GM19328 (cell line): ENCODE measurements around the gene LRGUK.
"Not testable (repeated sequence)": the region's sequence is repeated elsewhere in the genome, so short reads cannot be mapped to it uniquely, and the experiment has no call there.

ENCODE experiments used
- ATAC-seq: cut with Tn5 transposase; IDR thresholded peaks from one replicate; pipeline ENCODE4 v1.9.1; 2021; ENCODE audit warnings: mild to moderate bottlenecking, moderate library complexity; ENCODE audit not compliant: unreplicated experiment

The LRGUK gene

DNA sequence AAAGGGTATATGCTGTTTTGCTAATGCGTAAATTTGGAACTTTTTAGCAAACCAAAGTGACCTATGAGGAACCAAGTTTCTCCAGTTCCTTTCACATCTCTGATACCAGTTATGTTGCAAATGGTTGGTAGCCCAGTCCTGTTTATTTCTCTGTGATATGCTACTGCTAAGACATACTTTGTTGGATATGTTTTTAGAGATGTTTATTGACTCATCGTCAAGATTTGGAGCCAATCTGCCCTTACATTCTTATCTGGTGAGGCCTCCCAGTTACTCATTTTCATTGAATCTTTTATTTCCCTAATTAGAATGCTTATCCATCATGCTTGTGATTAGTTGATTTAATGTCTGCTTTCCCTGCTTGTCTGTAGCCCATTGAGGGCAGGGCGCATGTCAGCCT lies 58.9 kb downstream of the LRGUK start:
- ATAC-seq = no peak

DNA sequence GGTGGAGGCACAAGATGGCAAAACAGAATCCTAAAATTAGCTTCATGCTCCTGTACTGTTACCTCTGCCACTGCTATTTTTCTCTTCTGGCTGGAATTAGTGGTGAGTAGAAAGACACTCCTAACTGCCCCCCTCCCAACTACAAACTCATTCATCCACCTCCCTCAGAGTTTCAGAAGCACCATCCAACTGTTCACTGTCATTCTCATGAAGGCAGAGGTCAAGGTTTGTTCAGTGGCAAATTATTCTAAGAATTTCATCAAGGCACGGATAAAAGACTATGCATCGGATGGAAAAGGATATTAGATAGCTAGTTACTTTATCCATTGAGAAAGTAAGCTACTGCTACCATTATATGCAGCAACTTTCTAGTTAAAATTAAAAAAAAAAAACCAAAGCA lies 59.7 kb downstream of the LRGUK start:
- no peak for ATAC-seq

DNA sequence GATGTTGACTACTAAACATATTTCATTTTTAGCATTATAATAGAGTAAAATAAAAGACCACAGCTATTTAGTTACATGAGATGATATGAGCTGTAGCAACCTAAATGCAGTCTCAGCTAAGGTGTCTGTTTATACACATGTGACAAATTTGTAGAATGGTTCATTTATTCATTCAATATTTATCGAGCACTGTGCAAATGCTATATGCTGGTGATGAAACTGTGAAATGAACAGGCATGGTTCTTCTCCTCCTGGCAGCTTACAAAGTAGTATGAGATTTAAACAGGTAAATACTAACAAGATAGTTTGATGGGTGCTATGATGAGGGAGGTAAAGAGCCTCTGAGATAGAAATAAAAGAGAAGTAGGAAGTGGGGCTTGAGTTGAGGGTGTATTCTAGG lies 60.8 kb downstream of the LRGUK start:
- ATAC-seq = no peak

DNA sequence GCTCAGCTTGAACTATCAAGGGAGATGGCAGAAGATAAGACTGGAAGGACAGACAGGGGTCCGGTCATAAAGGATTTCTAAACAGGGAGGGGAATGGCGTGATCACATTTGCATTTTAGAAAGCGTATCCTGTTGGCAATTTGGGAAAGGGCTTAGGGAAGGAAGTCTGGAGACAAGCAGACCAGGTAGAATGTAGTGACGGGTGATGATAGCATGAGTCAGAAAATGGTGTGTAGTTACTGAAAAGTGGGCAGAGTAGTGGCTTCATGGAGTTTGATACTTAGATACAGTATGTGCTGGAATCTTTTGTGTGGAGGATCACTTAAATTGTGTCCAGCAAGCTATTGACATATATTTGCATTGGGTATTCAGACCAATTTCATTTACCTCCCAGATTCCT lies 61.2 kb downstream of the LRGUK start:
- no peak for ATAC-seq

DNA sequence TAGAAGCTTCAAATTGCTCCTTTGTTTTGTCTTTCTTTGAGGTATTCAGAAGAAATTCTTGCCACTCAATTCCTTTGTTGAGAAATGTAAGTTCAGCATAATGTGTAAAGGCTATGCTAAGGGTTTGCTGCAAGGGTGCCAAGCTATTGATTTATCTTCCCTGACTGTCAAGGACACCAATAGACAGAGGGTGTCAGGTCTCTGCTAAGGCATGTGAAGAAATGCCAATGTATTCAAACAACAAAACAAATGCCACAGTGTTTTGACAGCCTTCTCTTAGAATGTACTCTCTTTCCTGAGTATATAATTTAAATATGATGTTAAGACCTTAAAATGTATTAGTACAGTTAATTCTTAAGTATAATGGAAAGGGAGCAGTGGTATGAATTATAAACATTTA lies 62.4 kb downstream of the LRGUK start:
- ATAC-seq = no peak

GRCh38 chr7:134191876-134192275 lies 64.7 kb downstream of the LRGUK start:
- ATAC-seq = no peak

- no peak for ATAC-seq
Measured at GRCh38 chr7:134193240-134193639, 66.1 kb downstream of the LRGUK start.

GRCh38 chr7:134195252-134195651 lies 68.1 kb downstream of the LRGUK start:
- no peak for ATAC-seq

DNA sequence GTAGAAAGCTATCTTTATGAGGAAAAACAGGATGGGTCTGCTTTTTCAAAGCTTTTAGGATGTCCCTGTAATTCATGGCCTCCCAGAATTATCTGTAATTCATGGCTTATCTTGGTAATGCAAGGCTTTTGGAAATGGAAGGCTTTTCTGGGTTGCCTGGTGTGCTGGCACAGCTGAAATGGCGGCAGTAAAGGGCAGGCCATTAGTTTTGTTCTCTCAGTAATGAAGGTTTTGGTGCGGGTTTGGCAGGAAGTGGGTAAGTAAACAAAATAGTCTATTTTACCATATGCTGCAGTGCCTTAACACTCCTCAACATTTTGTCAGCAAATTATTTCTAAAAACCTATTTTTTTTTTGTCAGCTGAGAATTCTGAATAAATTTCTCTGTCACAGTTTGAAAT lies 69.3 kb downstream of the LRGUK start:
- ATAC-seq = no peak

GRCh38 chr7:134197345-134197744 lies 70.2 kb downstream of the LRGUK start:
- ATAC-seq = no peak

- no peak for ATAC-seq
Measured at GRCh38 chr7:134200970-134201369, 73.8 kb downstream of the LRGUK start.

- ATAC-seq = no peak
Measured at GRCh38 chr7:134201569-134202261, 74.6 kb downstream of the LRGUK start.

DNA sequence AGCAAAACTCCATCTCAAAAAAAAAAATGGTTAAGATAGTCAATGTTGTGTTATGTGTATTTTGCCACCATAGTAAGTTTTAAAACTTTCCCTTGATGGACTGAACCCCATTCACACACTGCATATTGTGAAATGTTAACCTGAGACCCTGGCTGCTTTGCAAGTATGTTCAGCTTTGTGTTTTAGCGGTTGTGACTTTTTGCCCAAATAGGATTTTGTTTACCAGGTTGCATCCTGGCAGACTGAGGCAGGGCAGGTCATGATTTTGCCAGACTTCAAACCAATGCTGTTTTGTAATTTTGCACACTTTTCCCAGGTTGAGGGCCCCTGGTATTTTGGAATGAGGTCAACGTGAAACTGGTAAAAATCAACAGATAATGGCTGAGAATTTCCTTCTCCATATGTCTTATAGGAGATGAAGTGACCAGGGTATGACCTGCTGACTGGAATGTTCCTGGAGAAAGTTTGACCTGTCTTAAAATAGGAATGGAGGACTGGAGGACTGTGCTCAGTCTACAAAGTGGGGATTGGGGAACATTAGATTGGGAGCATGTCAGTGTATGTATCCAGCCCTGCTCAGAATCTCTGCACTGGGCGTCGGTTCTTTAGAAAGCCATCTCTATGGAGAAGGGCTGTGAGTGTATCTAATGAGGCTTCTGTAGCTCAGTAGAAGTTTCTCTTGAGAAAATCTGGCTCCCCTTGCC lies 76.2 kb downstream of the LRGUK start:
- ATAC-seq = no peak

GRCh38 chr7:134209322-134210015 lies 82.3 kb downstream of the LRGUK start:
- ATAC-seq = no peak

- no peak for ATAC-seq
Measured at GRCh38 chr7:134210227-134210626, 83.1 kb downstream of the LRGUK start.

DNA sequence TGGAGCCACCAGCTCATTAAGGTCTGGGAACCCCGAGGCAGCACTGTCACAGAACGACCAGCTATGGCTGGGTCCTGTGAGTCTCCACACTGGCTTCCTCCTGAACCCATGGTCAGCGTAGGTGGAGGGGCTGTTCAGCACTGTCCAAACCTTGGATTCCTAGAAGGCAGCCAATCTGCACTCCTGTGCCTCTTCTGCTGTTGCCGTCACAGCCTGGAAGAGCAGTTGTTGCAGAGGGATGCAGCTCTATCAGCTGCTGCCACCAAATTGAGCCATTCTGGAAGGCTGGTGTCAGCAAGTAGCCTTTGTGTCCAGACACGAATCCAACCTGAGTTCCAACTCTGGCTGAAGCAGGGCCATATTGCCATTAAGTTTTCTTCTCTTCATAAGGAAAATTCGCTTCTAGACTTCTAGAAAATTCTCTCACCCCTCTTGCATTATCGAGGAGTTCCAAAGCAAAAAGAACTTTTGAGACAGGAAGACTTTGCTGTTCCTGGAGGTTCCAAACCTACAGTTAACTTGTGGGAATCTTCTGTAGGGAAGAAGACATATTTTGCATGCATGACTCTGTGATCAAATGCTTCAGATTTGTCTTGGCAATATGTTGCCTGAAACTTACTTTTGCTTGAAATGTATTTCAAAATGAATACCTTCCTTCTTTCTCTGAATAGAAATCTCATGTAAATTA lies 84.0 kb downstream of the LRGUK start:
- ATAC-seq = no peak

- ATAC-seq = no peak
Measured at GRCh38 chr7:134211817-134212216, 84.7 kb downstream of the LRGUK start.

- ATAC-seq = no peak
Measured at GRCh38 chr7:134212576-134213546, 85.7 kb downstream of the LRGUK start.

- no peak for ATAC-seq
Measured at GRCh38 chr7:134220236-134220635, 93.1 kb downstream of the LRGUK start.

GRCh38 chr7:134231296-134231695 lies 104.2 kb downstream of the LRGUK start:
- ATAC-seq = not testable (repeated sequence)
